ENCODE data around the gene CHD2.
"Not testable (repeated sequence)": the region's sequence is repeated elsewhere in the genome, so short reads cannot be mapped to it uniquely, and the experiment has no call there.

CHD2 gene

GRCh38 chr15:92899948-92900730 is at the start of gene CHD2:
TSS of gene CHD2 (plus strand) at chr15:92900324. CDS start at chr15:92901238, 914 bp downstream.
- peak; percentile 82 for ATAC-seq
- Mint-ChIP-seq H3K4me1 (peaks cover 60% of the 10 kb centered on the region), H3K27me3 (no peaks in the 10 kb centered on the region), H3K27ac (peak within 1 kb of the TSS; percentile 98), H3K4me3 (peak within 1 kb of the TSS; percentile 90), H3K36me3 (ENCODE audit: low read depth) (peaks cover 72% of the 10 kb centered on the region), H3K9me3 (peaks cover 18% of the 10 kb centered on the region)
- DNase-seq: peak; percentile 69

- no peaks in the 10 kb centered on the region for H3K36me3 Mint-ChIP-seq (ENCODE audit: low read depth)
- H3K27me3 Mint-ChIP-seq: no peaks in the 10 kb centered on the region
- no peak overlapping the region for H3K4me3 Mint-ChIP-seq
- no peak overlapping the region for H3K27ac Mint-ChIP-seq
- H3K9me3 Mint-ChIP-seq: no peaks in the 10 kb centered on the region
- DNase-seq (no peak), ATAC-seq (no peak)
- H3K4me1 Mint-ChIP-seq: peaks cover 28% of the 10 kb centered on the region
Observed at GRCh38 chr15:92853222-92853621, 46.9 kb upstream of the CHD2 start.

GRCh38 chr15:92861742-92862141 is 38.4 kb upstream of the CHD2 start:
- no peak for ATAC-seq
- Mint-ChIP-seq H3K4me3 (no peak overlapping the region), H3K9me3 (peaks cover 7% of the 10 kb centered on the region), H3K36me3 (ENCODE audit: low read depth) (peaks cover 3% of the 10 kb centered on the region), H3K27ac (no peak overlapping the region), H3K27me3 (no peaks in the 10 kb centered on the region), H3K4me1 (no peaks in the 10 kb centered on the region)
- DNase-seq: no peak

GRCh38 chr15:92864127-92864814 is 35.9 kb upstream of the CHD2 start:
- Mint-ChIP-seq H3K4me3 (no peak overlapping the region), H3K27ac (no peak overlapping the region), H3K4me1 (no peaks in the 10 kb centered on the region), H3K27me3 (no peaks in the 10 kb centered on the region), H3K36me3 (ENCODE audit: low read depth) (peaks cover 3% of the 10 kb centered on the region), H3K9me3 (peaks cover 7% of the 10 kb centered on the region)
- DNase-seq: no peak
- no peak for ATAC-seq

- no peak overlapping the region for H3K27ac Mint-ChIP-seq
- ATAC-seq: no peak
- H3K4me1 Mint-ChIP-seq: peaks cover 2% of the 10 kb centered on the region
- no peaks in the 10 kb centered on the region for H3K27me3 Mint-ChIP-seq
- no peak for DNase-seq
- no peaks in the 10 kb centered on the region for H3K36me3 Mint-ChIP-seq (ENCODE audit: low read depth)
- H3K9me3 Mint-ChIP-seq: peaks cover under 1% of the 10 kb centered on the region
- H3K4me3 Mint-ChIP-seq: no peak overlapping the region
Observed at GRCh38 chr15:92869263-92869940, 30.7 kb upstream of the CHD2 start.

GRCh38 chr15:92870010-92870591 is 30.0 kb upstream of the CHD2 start:
- Mint-ChIP-seq H3K27me3 (no peaks in the 10 kb centered on the region), H3K36me3 (ENCODE audit: low read depth) (no peaks in the 10 kb centered on the region), H3K4me3 (no peak overlapping the region), H3K9me3 (no peaks in the 10 kb centered on the region), H3K4me1 (peaks cover 2% of the 10 kb centered on the region), H3K27ac (no peak overlapping the region)
- DNase-seq (no peak), ATAC-seq (no peak)

- H3K4me1 Mint-ChIP-seq; H3K9me3 Mint-ChIP-seq; H3K4me3 Mint-ChIP-seq; H3K27ac Mint-ChIP-seq; ATAC-seq; H3K27me3 Mint-ChIP-seq; H3K36me3 Mint-ChIP-seq (ENCODE audit: low read depth); DNase-seq: not testable (repeated sequence)
Observed at GRCh38 chr15:92872967-92873366, 27.2 kb upstream of the CHD2 start.

- H3K9me3 Mint-ChIP-seq: no peaks in the 10 kb centered on the region
- H3K36me3 Mint-ChIP-seq (ENCODE audit: low read depth): no peaks in the 10 kb centered on the region
- H3K4me3 Mint-ChIP-seq: no peak overlapping the region
- peaks cover 33% of the 10 kb centered on the region for H3K4me1 Mint-ChIP-seq
- no peaks in the 10 kb centered on the region for H3K27me3 Mint-ChIP-seq
- H3K27ac Mint-ChIP-seq: no peak overlapping the region
- DNase-seq: no peak
- no peak for ATAC-seq
Observed at GRCh38 chr15:92877000-92877399, 23.1 kb upstream of the CHD2 start.

- no peak overlapping the region for H3K4me3 Mint-ChIP-seq
- H3K9me3 Mint-ChIP-seq: no peaks in the 10 kb centered on the region
- H3K36me3 Mint-ChIP-seq (ENCODE audit: low read depth): peaks cover 3% of the 10 kb centered on the region
- H3K4me1 Mint-ChIP-seq: peaks cover 38% of the 10 kb centered on the region
- H3K27ac Mint-ChIP-seq: peak overlapping the region; percentile 43
- ATAC-seq (no peak), DNase-seq (no peak)
- H3K27me3 Mint-ChIP-seq: peaks cover 2% of the 10 kb centered on the region
Observed at GRCh38 chr15:92877416-92877815, 22.7 kb upstream of the CHD2 start.

GRCh38 chr15:92878593-92879053 is 21.5 kb upstream of the CHD2 start:
- Mint-ChIP-seq H3K4me3 (no peak overlapping the region), H3K27ac (no peak overlapping the region), H3K36me3 (ENCODE audit: low read depth) (peaks cover 6% of the 10 kb centered on the region), H3K4me1 (peaks cover 40% of the 10 kb centered on the region), H3K27me3 (peaks cover 2% of the 10 kb centered on the region), H3K9me3 (no peaks in the 10 kb centered on the region)
- no peak for ATAC-seq
- DNase-seq: no peak

- no peak for DNase-seq
- H3K36me3 Mint-ChIP-seq (ENCODE audit: low read depth): peaks cover 21% of the 10 kb centered on the region
- H3K9me3 Mint-ChIP-seq: no peaks in the 10 kb centered on the region
- peaks cover 2% of the 10 kb centered on the region for H3K27me3 Mint-ChIP-seq
- no peak overlapping the region for H3K4me3 Mint-ChIP-seq
- peak overlapping the region; percentile 96 for H3K27ac Mint-ChIP-seq
- ATAC-seq: no peak
- H3K4me1 Mint-ChIP-seq: peaks cover 41% of the 10 kb centered on the region
Observed at GRCh38 chr15:92879949-92880725, 20.0 kb upstream of the CHD2 start.

GRCh38 chr15:92880796-92881195 is 19.3 kb upstream of the CHD2 start:
- DNase-seq: no peak
- Mint-ChIP-seq H3K4me1 (peaks cover 43% of the 10 kb centered on the region), H3K27ac (peak overlapping the region; percentile 96), H3K36me3 (ENCODE audit: low read depth) (peaks cover 27% of the 10 kb centered on the region), H3K9me3 (no peaks in the 10 kb centered on the region), H3K4me3 (peak overlapping the region; percentile 81), H3K27me3 (peaks cover 2% of the 10 kb centered on the region)
- ATAC-seq: no peak

GRCh38 chr15:92881211-92881754 is 18.8 kb upstream of the CHD2 start:
- H3K27ac Mint-ChIP-seq: peak overlapping the region; percentile 96
- peaks cover 48% of the 10 kb centered on the region for H3K4me1 Mint-ChIP-seq
- ATAC-seq (no peak), DNase-seq (no peak)
- peaks cover 2% of the 10 kb centered on the region for H3K27me3 Mint-ChIP-seq
- peak overlapping the region; percentile 81 for H3K4me3 Mint-ChIP-seq
- peaks cover 31% of the 10 kb centered on the region for H3K36me3 Mint-ChIP-seq (ENCODE audit: low read depth)
- no peaks in the 10 kb centered on the region for H3K9me3 Mint-ChIP-seq

All from activated naive CD8-positive, alpha-beta T cell treated with anti-CD3 and anti-CD28 coated beads, Interleukin-2, amount 50 U/mL, for 24 hours (primary cell).